Mammary epithelial cell (primary cell): ENCODE data around the gene C14orf132.

Source experiments
- CTCF ChIP-seq, 2 donors: IDR thresholded peaks in 1 of 2; conservative IDR thresholded peaks in 1 of 2; 2 replicates each; pipeline ENCODE4 v1.5.1; 2011 to 2012; ENCODE audit warnings: inconsistent platforms in 2 of 2, low read length in 2 of 2, mild to moderate bottlenecking in 2 of 2, control low read depth in 1 of 2, low read depth in 1 of 2; ENCODE audit not compliant: insufficient read depth in 1 of 2; ENCODE audit errors: extremely low read depth in 1 of 2
- EZH2 ChIP-seq: IDR thresholded peaks from 2 replicates; pipeline ENCODE4 v1.6.1; 2012; ENCODE audit warnings: low read length, inconsistent platforms, borderline replicate concordance

- no peak for TF ChIP-seq CTCF (conservative IDR thresholded peaks at IDR 0.05 in 1 of 2, IDR thresholded peaks at IDR 0.05 in 1 of 2; ENCODE audit: extremely low read depth in 1 of 2, insufficient read depth in 1 of 2, low read depth in 1 of 2, low read length in 2 of 2)
- TF ChIP-seq EZH2: no peak
Measured at GRCh38 chr14:96002498-96002884, 36.7 kb upstream of the C14orf132 start.
